Loucy (cell line): ENCODE results near the gene MARK3.

Source experiments
- H2AFZ ChIP-seq: fragments of 200-600 bp; sonication (generic); 2 replicates; pipeline ENCODE4 v1.6.0; 2016; ENCODE audit warnings: antibody characterized with exemption, mild to moderate bottlenecking, low read length, moderate library complexity
- H3F3A ChIP-seq: fragments of 200-600 bp; 2 replicates; pipeline ENCODE4 v1.6.0; 2016; ENCODE audit warnings: antibody characterized with exemption, low read depth, mild to moderate bottlenecking
- H3K27me3 ChIP-seq: fragments of 200-600 bp; sonication (generic); 2 replicates; pipeline ENCODE4 v1.6.1; 2014; ENCODE audit warnings: low read length, mild to moderate bottlenecking; ENCODE audit not compliant: insufficient read depth, poor library complexity, severe bottlenecking
- H3K36me3 ChIP-seq: fragments of 200-600 bp; sonication (generic); 2 replicates; pipeline ENCODE4 v1.6.1; 2016; ENCODE audit warnings: low read length; ENCODE audit not compliant: insufficient read depth
- H3K4me1 ChIP-seq: fragments of 200-600 bp; sonication (generic); 2 replicates; pipeline ENCODE4 v1.5.1; 2014; ENCODE audit warnings: low read length, mild to moderate bottlenecking; ENCODE audit not compliant: insufficient read depth, poor library complexity, severe bottlenecking
- H3K4me2 ChIP-seq: fragments of 200-600 bp; sonication (generic); 2 replicates; pipeline ENCODE4 v1.6.0; 2014; ENCODE audit warnings: antibody characterized with exemption, low read length, low read depth, mild to moderate bottlenecking; ENCODE audit not compliant: poor library complexity, severe bottlenecking
- H3K4me3 ChIP-seq: fragments of 200-600 bp; sonication (generic); 2 replicates; pipeline ENCODE4 v1.5.1; 2014; ENCODE audit warnings: low read length, mild to moderate bottlenecking, mixed read lengths; ENCODE audit not compliant: poor library complexity, severe bottlenecking
- H3K79me2 ChIP-seq: fragments of 200-600 bp; sonication (generic); 2 replicates; pipeline ENCODE4 v1.6.1; 2014; ENCODE audit warnings: low read length; ENCODE audit not compliant: insufficient read depth
- H3K9ac ChIP-seq: fragments of 200-600 bp; sonication (generic); 2 replicates; pipeline ENCODE4 v1.6.0; 2014; ENCODE audit warnings: mild to moderate bottlenecking, low read depth, low read length, moderate library complexity; ENCODE audit not compliant: poor library complexity, severe bottlenecking
- H3K9me2 ChIP-seq: fragments of 200-600 bp; sonication (generic); replicated peaks from 2 replicates; pipeline ENCODE4 v1.6.1; 2016; ENCODE audit warnings: low read depth, low read length, mixed read lengths
- H3K9me3 ChIP-seq: fragments of 200-600 bp; sonication (generic); 2 replicates; pipeline ENCODE4 v1.6.1; 2014; ENCODE audit warnings: mild to moderate bottlenecking, antibody characterized with exemption, low read length, low read depth; ENCODE audit not compliant: insufficient read depth
- H4K20me1 ChIP-seq: fragments of 200-600 bp; sonication (generic); 2 replicates; pipeline ENCODE4 v1.6.0; 2014; ENCODE audit warnings: antibody characterized with exemption, low read length, mild to moderate bottlenecking; ENCODE audit not compliant: insufficient read depth, poor library complexity, severe bottlenecking
- CTCF ChIP-seq: fragments of 200-600 bp; sonication (generic); conservative IDR thresholded peaks from 2 replicates; pipeline ENCODE4 v1.5.1; 2014; ENCODE audit warnings: mild to moderate bottlenecking, antibody characterized with exemption, low read length
- EZH2phosphoT487 ChIP-seq: fragments of 200-600 bp; IDR thresholded peaks from 2 replicates; pipeline ENCODE4 v1.6.1; 2018; ENCODE audit warnings: antibody characterized with exemption, mild to moderate bottlenecking, moderate library complexity, borderline replicate concordance

Gene MARK3

GRCh38 chr14:103528587-103529382 lies 143.6 kb downstream of the MARK3 start, which contains the start of gene TRMT61A:
TSS of gene TRMT61A (plus strand) at chr14:103529196. CDS start at chr14:103529979, 783 bp downstream.
- H2AFZ ChIP-seq = peak within 1 kb of the TSS; percentile 88
- peaks cover 31% of the 10 kb centered on the region; the same call in 1 of the 2 replicates for H3K79me2 ChIP-seq
- H3K4me1 ChIP-seq = peaks cover 13% of the 10 kb centered on the region
- H3K9me3 ChIP-seq = no peaks in the 10 kb centered on the region
- H3K27me3 ChIP-seq = no peaks in the 10 kb centered on the region
- no peaks in the 10 kb centered on the region for H3K9me2 ChIP-seq
- H4K20me1 ChIP-seq = peaks cover 11% of the 10 kb centered on the region
- peak within 1 kb of the TSS; percentile 83 for H3K9ac ChIP-seq
- H3F3A ChIP-seq = no peaks in the 10 kb centered on the region
- H3K4me3 ChIP-seq = peak within 1 kb of the TSS; percentile 90
- H3K36me3 ChIP-seq = no peaks in the 10 kb centered on the region
- no peak for TF ChIP-seq CTCF
- TF ChIP-seq EZH2phosphoT487 = no peak
- peak within 1 kb of the TSS; percentile 97 for H3K4me2 ChIP-seq

GRCh38 chr14:103529383-103530365 lies 144.5 kb downstream of the MARK3 start:
- peaks cover 13% of the 10 kb centered on the region for H3K4me1 ChIP-seq
- peak overlapping the region; percentile 97 for H3K4me2 ChIP-seq
- H4K20me1 ChIP-seq = peaks cover 11% of the 10 kb centered on the region
- no peaks in the 10 kb centered on the region for H3K36me3 ChIP-seq
- H3K4me3 ChIP-seq = peak overlapping the region; percentile 90
- H3F3A ChIP-seq = no peaks in the 10 kb centered on the region
- no peaks in the 10 kb centered on the region for H3K9me3 ChIP-seq
- no peaks in the 10 kb centered on the region for H3K27me3 ChIP-seq
- peak overlapping the region; percentile 74 for H3K9ac ChIP-seq
- TF ChIP-seq CTCF (no peak), EZH2phosphoT487 (no peak)
- H3K79me2 ChIP-seq = peaks cover 31% of the 10 kb centered on the region; the same call in 1 of the 2 replicates
- H3K9me2 ChIP-seq = no peaks in the 10 kb centered on the region
- H2AFZ ChIP-seq = peak overlapping the region; percentile 83

GRCh38 chr14:103530390-103530789 lies 145.2 kb downstream of the MARK3 start:
- Histone ChIP-seq H3K4me3 (peak overlapping the region; percentile 90), H3K27me3 (no peaks in the 10 kb centered on the region)
- TF ChIP-seq CTCF (no peak), EZH2phosphoT487 (no peak)

More at GRCh38 chr14:103530390-103530789, 145.2 kb downstream of the MARK3 start:
- Histone ChIP-seq H3K79me2 (peaks cover 31% of the 10 kb centered on the region; the same call in 1 of the 2 replicates), H2AFZ (no peak overlapping the region), H3K9ac (no peak overlapping the region), H3K9me3 (no peaks in the 10 kb centered on the region), H4K20me1 (peaks cover 11% of the 10 kb centered on the region), H3K36me3 (no peaks in the 10 kb centered on the region), H3K4me1 (peaks cover 13% of the 10 kb centered on the region), H3K4me2 (peak overlapping the region; percentile 97), H3K9me2 (no peaks in the 10 kb centered on the region), H3F3A (no peaks in the 10 kb centered on the region)
